PFSK-1 (cell line): ENCODE data around the gene TRIM4. TPM values are rescaled to one million over a fixed set of nuclear protein-coding genes. Genes with fewer than 3 reads are reported as not detected.

Source experiments
- FOXP2 ChIP-seq: optimal IDR thresholded peaks from 2 replicates; pipeline ENCODE3; 2011; ENCODE audit warnings: borderline replicate concordance, control low read depth, inconsistent platforms; ENCODE audit not compliant: insufficient read depth; ENCODE audit errors: extremely low read length, extremely low read depth
- POLR2AphosphoS5 ChIP-seq: IDR thresholded peaks from 2 replicates; pipeline ENCODE4 v1.6.1; 2012; ENCODE audit warnings: low read depth, mild to moderate bottlenecking, control low read depth, low read length, moderate library complexity
- REST ChIP-seq, 2 experiments: IDR thresholded peaks; 2 replicates each; pipeline versions ENCODE4 v1.6.1 to v1.8.0; 2011 to 2012; ENCODE audit warnings: low read depth in 2 of 2, low read length in 2 of 2, control low read depth in 1 of 2, inconsistent platforms in 1 of 2, mild to moderate bottlenecking in 1 of 2, moderate library complexity in 1 of 2; ENCODE audit not compliant: insufficient read depth in 1 of 2
- SIN3A ChIP-seq: IDR thresholded peaks from 2 replicates; pipeline ENCODE4 v1.6.1; 2012; ENCODE audit warnings: mild to moderate bottlenecking, low read length, moderate library complexity, borderline replicate concordance; ENCODE audit not compliant: insufficient read depth
- TAF1 ChIP-seq: IDR thresholded peaks from 2 replicates; pipeline ENCODE4 v1.6.1; 2012; ENCODE audit warnings: low read length, control low read depth, borderline replicate concordance; ENCODE audit not compliant: insufficient read depth
- polyA plus RNA-seq: library from polyadenylated mRNA; unstranded; fragments of >200 nt; gene quantifications from one replicate; pipeline ENCODE4 v1.2.1, GENCODE V29; 2012; ENCODE audit warnings: low read depth, missing spikeins; ENCODE audit not compliant: insufficient read length

TRIM4 gene
- polyA plus RNA-seq: 13.1 TPM

DNA sequence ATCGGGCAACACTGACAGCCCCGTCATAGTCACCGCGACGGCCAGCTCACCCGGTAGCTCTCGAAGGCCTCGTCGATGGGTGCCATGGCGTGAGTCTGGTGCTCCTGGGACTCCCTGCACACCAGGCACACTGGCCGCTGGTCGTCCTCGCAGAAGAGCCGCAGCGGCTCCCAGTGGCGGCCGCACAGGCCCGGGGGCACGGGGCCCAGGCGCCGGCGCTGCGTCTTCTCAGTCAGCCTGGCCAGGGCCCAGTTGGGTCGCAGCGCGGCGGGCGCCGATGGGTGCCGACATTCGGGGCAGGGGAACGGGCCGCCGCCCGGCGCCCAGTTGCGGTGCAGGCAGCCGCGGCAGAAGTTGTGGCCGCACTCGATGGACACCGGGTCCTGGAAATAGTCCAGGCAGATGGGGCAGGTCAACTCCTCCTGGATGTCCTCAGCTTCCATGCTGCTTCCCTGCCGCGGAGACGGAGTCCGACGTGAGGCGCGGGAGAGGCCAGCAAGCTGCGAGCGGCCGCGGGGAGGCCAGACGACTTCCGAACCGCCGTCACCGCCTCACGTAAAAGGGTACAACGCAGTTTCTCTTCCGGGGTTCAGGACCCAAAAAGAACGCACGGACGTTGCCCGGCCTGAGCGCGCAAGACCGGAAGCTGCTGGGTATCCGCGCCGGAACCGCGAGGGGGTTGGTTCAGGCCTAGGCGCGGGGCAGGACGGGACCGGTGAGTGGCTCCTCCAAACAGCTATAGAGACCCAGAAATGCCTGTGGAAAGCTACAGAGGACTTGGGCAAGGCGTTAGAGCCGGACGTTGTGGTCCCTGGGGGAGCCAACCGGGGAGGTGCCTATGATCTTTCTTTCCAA is at the start of gene TRIM4:
Gene TRIM4 (minus strand): TSS at position 572 of the 855 bp plus-strand sequence. CDS start 129 bp downstream, at position 443.
- TF ChIP-seq TAF1 (peak; percentile 54; the same call in 1 of the 2 replicates), REST (IDR thresholded peaks at IDR 0.05; ENCODE audit: insufficient read depth in 1 of 2, low read depth in 2 of 2, low read length in 2 of 2) (no peak), FOXP2 (peak; percentile 31), SIN3A (no peak), POLR2AphosphoS5 (peak; percentile 80)

- TF ChIP-seq POLR2AphosphoS5 (no peak), TAF1 (no peak), SIN3A (no peak), FOXP2 (no peak), REST (IDR thresholded peaks at IDR 0.05; ENCODE audit: insufficient read depth in 1 of 2, low read depth in 2 of 2, low read length in 2 of 2) (no peak)
These were observed 39.4 kb upstream of the TRIM4 start for GRCh38 chr7:99958564-99959227.

DNA sequence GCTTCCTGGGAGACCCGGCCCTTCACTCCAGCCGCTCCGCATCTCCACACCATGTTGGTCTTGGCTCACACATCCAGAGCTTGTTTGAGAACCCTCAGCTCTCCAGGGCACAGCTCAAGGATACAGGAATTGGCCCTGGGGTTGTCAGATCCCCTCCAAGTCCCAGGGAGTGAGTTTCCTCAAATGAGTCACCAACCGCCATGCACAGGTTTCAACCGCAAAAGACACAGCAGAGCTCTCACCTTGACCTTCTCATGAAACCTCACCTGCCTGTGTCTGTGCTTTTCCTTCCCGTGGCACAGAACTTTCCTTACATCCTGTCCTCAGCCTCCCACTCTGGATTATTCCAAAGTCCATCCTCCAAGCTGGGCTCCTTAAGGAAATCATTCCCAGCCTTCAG is 35.9 kb upstream of the TRIM4 start:
- TF ChIP-seq FOXP2: no peak
- TF ChIP-seq TAF1: no peak
- TF ChIP-seq POLR2AphosphoS5: no peak
- TF ChIP-seq SIN3A: no peak
- no peak for TF ChIP-seq REST (IDR thresholded peaks at IDR 0.05; ENCODE audit: insufficient read depth in 1 of 2, low read depth in 2 of 2, low read length in 2 of 2)

GRCh38 chr7:99953649-99954048 is 34.3 kb upstream of the TRIM4 start:
- TF ChIP-seq POLR2AphosphoS5 (no peak), TAF1 (no peak), FOXP2 (no peak), REST (IDR thresholded peaks at IDR 0.05; ENCODE audit: insufficient read depth in 1 of 2, low read depth in 2 of 2, low read length in 2 of 2) (no peak), SIN3A (no peak)
